LoVo (cell line): ENCODE results near the gene C5orf58.

ENCODE experiments used
- DNase-seq: peaks from one replicate; pipeline ENCODE4 v3.0.0-alpha.2; 2016; ENCODE audit warnings: low spot score

The C5orf58 gene

DNA sequence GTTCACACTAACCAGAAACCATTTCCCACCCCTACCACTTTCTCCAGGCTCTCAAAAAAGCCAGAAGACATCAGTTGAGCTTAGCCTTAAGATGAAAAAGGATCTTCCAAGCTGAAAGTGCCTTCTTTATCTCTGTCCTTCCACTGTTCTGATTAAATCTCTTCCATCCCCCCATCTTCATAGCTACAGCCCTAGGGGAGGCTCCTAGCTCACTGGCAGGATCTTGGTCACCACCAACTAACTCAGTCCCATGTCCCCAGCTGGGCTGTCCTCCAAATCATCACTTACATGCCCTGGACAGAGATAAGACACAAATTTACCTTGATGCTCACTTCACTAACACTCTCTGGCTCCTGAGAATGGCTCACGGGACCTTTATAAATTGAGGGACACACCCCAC is 50.5 kb downstream of the C5orf58 start:
- no peak for DNase-seq

DNA sequence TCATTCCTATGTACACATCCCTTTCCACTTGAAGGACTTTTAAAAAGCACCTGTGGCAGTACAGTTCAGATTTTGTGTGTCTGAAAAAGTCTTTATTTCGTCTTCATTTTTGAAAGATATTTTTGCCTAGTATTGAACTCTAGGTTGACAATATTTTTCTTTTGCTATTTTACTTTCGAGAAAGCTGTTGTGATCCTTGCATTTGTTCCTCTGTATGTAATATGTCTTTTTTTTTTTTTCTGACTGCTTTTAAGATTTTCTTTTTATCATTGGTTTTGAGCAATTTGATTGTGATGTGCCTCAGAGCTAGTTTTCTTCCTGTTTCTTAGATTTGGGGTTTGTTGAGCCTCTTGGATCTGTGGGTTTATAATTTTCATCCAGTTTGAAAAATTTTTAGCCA is 51.4 kb downstream of the C5orf58 start:
- no peak for DNase-seq

DNA sequence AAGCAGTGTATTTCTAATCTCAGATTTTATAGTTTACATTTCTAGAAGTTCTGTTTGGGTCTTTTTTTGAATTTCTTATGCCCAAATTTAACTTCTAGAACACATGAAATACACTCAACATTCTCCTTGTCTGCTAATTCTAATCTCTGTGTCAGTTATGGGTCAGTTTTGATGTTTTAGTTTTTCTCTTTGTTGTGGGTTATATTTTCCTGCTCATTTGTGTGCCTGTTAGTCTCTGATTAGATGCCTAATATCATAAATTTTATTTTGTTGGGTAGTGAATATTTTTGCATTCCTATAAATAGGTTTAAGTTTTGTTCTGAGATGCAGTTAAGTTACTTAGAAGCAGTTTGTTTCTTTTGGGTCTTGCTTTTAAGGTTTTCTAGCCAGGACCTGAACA is 52.4 kb downstream of the C5orf58 start:
- DNase-seq, result no peak

DNA sequence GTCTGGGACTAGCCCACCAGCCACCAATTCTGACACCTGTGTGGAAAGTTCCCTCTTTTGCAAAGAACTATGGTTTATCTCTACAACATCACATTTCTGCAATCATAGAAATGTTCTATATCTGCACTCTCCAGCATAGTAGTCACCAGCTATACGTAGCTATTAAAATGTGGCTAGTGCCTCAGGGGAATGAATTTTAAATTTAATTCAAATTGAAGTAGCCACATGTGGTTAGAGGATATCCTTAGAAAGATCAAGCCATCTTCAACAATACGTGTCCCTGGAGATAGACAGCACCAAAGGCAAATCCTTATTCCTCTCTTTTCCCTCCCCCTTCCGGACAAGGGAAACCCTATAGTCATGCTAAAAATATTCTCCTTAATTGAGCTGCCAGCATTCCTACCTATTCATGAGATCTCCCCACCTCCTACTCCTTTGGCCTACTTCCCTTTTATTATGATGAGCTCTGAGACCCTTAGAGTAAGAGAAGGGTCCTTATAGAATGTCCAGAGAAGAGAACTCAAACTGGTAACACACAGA is 53.7 kb downstream of the C5orf58 start:
- no peak for DNase-seq

DNA sequence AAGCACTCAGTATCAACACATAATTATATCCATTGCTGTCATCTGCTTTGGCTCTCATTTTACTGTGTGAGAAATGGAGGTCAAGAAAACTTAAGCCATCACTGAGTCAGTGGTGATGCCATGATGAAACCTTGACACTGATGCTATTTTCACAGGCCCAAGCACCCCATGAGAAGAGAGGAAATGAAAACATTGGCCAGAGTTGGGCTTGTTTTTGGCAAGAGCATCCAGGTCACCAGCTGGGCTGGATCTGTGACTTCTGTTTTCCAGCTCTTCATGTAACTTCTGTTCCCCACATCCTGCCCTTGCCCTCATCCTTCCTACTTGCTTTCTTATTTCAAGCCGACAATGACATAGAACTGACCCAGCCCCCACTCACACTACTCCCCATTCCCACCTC is 54.7 kb downstream of the C5orf58 start:
- no peak for DNase-seq

DNA sequence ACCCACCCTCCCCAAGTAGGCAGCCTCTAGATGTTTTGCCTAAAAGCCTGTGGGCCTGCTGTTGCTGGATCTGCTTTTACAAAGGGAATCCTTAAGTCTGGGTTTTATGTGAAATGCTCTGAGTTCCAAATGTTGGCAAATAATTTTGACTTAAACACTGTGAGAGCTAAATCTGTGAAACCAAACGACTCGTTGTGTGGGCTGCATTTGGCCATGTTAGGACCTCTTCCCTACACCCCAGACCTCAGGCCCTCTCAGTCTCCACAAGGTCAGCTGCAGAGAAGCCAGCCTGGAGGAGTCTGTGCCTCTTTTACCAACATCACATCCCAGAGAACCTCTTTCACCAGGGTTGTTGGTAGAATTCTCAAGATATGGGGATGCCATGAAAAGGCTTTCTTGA is 55.4 kb downstream of the C5orf58 start:
- no peak for DNase-seq

DNA sequence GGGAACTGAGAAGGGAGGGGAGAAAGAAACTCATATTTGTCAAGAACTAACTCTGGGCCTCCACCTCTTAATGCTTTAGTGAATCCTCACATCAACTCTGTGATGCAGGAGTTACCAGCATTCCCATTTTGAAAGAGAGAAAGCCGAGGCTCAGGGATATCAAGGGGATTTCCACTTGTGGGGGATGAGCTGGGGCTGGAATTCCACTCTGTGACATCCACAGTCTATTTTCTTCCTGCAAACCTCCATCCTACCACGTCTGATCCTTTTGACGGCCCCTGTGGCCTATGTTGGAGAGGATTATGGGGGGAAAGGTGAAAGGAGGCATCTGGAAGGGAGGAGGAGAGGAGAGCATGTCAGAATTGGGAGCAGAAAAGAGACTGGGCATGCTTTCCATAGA is 55.8 kb downstream of the C5orf58 start:
- DNase-seq, result no peak

DNA sequence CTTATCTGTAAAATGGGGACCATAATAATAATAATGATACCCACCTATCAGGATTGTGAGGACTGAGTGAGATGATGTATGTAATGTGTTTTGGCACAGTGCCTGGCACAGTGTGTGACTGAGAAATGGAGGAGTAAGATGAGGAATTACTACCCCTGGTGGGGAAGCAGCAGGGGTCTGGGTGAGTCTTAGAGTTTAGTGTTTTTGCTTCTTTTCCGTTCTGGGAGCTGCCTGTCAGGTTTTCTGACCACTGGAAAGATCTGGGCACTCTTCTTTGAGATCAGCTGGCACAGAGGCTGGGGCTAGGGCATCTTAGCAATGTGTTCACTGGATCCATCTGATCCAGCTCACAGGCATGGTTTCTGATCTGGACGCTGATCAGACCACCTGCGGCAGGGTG is 56.3 kb downstream of the C5orf58 start:
- DNase-seq, result no peak

DNA sequence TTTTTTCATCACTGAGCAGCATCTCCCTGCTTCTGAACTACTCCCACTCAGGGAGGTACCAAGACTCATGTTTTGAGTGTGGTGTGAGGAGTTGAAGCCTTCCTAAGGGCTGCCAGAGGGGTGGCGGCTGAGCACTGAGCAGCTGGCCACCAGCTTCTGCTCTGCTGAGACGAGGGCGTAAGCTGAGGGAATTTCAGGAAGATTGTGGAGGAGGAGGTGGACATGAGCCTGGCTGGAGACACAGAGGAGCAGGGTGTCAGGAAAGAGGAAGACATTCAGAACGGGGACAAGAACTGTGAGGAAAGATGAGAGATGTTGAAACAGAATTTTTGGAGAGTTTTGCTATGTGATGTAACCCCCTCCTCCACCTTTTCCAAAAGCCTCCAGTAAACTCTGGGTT is 57.0 kb downstream of the C5orf58 start:
- no peak for DNase-seq

DNA sequence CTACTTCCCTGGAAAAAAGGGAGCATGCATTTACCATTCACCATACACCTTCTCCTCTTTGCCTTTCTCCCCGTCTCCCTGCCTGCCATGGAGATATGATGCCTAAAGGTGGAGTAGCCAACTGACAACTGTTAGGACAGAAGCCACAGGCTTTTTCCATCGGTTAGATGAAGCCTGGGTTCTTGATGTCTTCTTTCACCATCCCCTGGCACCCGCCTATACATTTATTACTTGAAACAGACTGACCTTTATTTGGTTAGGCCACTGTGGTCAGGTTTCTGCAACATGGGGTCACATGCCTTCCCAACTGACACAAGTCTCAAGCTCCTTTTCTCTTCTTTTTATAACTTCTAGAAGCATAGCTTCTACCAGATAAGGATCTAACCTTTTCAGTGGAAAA is 57.7 kb downstream of the C5orf58 start:
- DNase-seq, result no peak

DNA sequence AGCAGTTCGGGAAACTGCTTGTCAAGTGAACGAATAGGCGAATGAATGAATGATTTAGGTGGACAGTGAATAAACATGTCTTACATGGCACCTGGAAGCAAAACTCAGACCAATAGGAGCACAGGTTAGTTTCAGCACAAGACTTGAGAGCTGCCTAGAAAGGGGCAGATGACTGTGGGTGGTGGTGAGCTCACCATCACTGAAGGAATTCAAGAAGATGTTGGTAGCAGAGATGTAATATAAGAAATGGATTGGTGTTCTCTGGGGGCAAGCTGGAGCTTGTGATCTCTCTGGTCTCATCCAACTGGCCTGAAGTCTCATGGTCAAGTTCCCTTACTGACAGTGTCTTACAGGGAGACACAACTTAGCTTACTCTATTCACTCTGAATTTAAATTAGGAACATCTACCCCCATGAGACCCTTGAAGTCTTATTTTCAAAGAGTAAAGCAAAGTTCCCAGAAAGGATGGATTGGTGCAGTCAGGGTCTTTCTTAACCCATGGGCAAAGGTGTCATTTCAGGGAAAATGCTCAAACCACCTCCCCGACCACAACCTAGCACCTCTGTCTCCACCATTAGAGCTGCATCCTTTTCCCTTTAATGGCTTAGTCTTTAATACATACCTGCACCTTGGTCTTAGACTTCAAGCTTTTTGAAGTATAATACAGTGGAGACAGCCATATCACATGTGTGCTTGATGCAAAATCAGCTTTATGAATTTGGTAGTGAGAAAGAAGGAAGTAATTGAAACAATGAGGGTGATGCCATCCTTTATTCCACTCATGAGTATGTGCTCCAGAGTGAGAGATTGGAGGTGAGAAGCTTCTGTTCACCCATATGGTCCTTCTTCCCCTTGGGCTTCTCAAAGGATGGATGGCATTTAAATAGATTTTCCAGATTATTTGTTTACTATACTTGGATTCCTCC is 59.7 kb downstream of the C5orf58 start:
- DNase-seq, result no peak

DNA sequence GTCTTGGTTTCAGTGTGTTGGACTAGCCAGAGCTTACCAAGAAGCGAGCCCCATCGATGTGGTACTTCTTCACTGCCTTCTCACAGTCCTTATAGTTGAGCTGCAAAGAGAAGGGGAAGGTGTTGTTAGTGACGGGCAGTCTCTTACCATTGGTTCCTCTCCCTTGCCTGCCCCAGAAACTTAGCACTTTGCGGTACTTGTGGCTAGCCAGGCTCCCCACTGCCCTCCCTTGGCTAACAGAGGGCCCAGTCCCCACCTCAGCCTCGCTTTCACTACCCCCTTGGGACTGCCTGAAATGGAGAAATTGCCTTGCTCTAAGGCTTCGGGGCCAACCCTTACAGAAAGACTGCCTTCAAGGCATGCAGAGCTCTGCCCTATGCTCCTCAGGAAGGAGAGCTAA is 60.5 kb downstream of the C5orf58 start:
- DNase-seq, result no peak

DNA sequence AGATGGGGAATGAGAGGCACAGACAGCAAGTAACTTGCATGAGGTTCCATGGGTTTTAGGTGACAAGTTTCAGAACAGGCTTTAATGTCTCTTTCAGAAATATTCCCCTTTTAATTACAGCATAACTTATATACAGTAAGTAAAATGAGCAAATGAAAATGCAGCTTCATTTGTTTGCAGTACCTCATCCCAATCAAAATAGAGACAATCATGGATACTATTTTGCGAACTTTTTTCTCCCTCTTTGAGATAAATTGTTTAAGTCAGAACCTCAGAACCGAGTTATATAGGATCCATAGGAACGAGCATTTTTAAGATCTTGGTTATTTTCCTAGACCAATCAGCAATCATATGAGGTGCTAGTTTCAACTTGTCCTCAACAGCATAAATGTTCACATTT is 61.3 kb downstream of the C5orf58 start:
- no peak for DNase-seq

DNA sequence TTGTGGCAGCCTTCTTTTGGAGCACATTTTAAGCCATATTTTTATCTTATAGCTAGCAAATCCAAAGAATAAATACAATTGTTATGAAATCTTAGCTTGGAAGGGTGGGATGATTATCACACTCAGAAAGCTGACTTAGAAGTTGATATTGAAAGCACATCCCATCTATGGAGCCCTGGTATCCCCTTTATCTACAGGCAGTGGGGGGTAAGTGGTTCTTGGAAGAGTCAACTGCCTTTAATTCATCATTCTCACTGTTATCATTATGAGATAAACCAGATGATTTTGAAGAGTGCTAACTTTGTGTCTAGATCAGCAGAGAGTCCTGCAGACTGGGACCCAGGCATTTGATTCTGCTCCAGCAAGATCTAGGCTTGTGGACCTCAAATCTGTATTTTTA is 61.8 kb downstream of the C5orf58 start:
- no peak for DNase-seq
